SK-N-SH treated with all-trans-retinoic acid at 6 μM for 48 hours (cell line): ENCODE measurements around the gene PARD3B.

ENCODE experiments used
- ATAC-seq: fragments of 200-7000 bp; cut with Tn5 transposase; 3 replicates; pipeline ENCODE4 v1.9.1; 2020; ENCODE audit warnings: mild to moderate bottlenecking, moderate library complexity
- ARNTL ChIP-seq: fragments of 450-650 bp; formaldehyde crosslinking; IDR thresholded peaks from 2 replicates; pipeline ENCODE4 v1.5.0; 2020; ENCODE audit warnings: low read depth, mild to moderate bottlenecking, moderate library complexity, borderline replicate concordance
- CREB5 ChIP-seq: fragments of 250-450 bp; sonication (Bioruptor Pico); IDR thresholded peaks from 2 replicates; pipeline ENCODE4 v1.5.1; 2020; ENCODE audit warnings: low read depth, mild to moderate bottlenecking, moderate library complexity
- CSDC2 ChIP-seq: fragments of 250-450 bp; sonication (Bioruptor Pico); IDR thresholded peaks from 2 replicates; pipeline ENCODE4 v1.5.0; 2020; ENCODE audit warnings: mild to moderate bottlenecking, moderate library complexity
- CSRNP3 ChIP-seq: fragments of 250-450 bp; sonication (Bioruptor Pico); IDR thresholded peaks from 2 replicates; pipeline ENCODE4 v1.5.1; 2021; ENCODE audit warnings: mild to moderate bottlenecking, moderate library complexity
- ESRRG ChIP-seq: fragments of 250-450 bp; sonication (Bioruptor Pico); IDR thresholded peaks from 2 replicates; pipeline ENCODE4 v1.6.1; 2021; ENCODE audit warnings: mild to moderate bottlenecking
- GLIS3 ChIP-seq: fragments of 250-450 bp; sonication (Bioruptor Pico); IDR thresholded peaks from 2 replicates; pipeline ENCODE4 v1.5.0; 2020; ENCODE audit warnings: mild to moderate bottlenecking, moderate library complexity
- ISL1 ChIP-seq: fragments of 250-450 bp; sonication (Bioruptor Pico); IDR thresholded peaks from 2 replicates; pipeline ENCODE4 v2.1.2; 2022; ENCODE audit warnings: mild to moderate bottlenecking, moderate library complexity
- OSR1 ChIP-seq: fragments of 250-450 bp; sonication (Bioruptor Pico); IDR thresholded peaks from 2 replicates; pipeline ENCODE4 v1.8.0; 2022; ENCODE audit warnings: moderate library complexity, mild to moderate bottlenecking, inconsistent platforms
- PATZ1 ChIP-seq: fragments of 250-450 bp; sonication (Bioruptor Pico); IDR thresholded peaks from 2 replicates; pipeline ENCODE4 v1.8.0; 2020; ENCODE audit warnings: mild to moderate bottlenecking, moderate library complexity, borderline replicate concordance
- POU6F1 ChIP-seq: fragments of 250-450 bp; sonication (Bioruptor Pico); IDR thresholded peaks from 2 replicates; pipeline ENCODE4 v1.8.0; 2021; ENCODE audit warnings: low read depth, mild to moderate bottlenecking, moderate library complexity, borderline replicate concordance
- RARB ChIP-seq: fragments of 250-450 bp; sonication (Bioruptor Pico); IDR thresholded peaks from 2 replicates; pipeline ENCODE4 v1.8.0; 2021; ENCODE audit warnings: mild to moderate bottlenecking, moderate library complexity
- SNAI2 ChIP-seq: fragments of 250-450 bp; sonication (Bioruptor Pico); IDR thresholded peaks from 2 replicates; pipeline ENCODE4 v1.5.0; 2020; ENCODE audit warnings: mild to moderate bottlenecking, moderate library complexity
- TCF4 ChIP-seq: fragments of 250-450 bp; sonication (Bioruptor Pico); IDR thresholded peaks from 2 replicates; pipeline ENCODE4 v1.8.0; 2021; ENCODE audit warnings: mild to moderate bottlenecking, moderate library complexity, borderline replicate concordance
- TOX ChIP-seq: fragments of 250-450 bp; sonication (Bioruptor Pico); IDR thresholded peaks from 2 replicates; pipeline ENCODE4 v1.8.0; 2021; ENCODE audit warnings: mild to moderate bottlenecking, moderate library complexity, borderline replicate concordance
- TSHZ2 ChIP-seq: fragments of 250-450 bp; sonication (Bioruptor Pico); IDR thresholded peaks from 2 replicates; pipeline ENCODE4 v1.5.0; 2020; ENCODE audit warnings: mild to moderate bottlenecking, moderate library complexity
- ZC3H10 ChIP-seq: fragments of 250-450 bp; sonication (Bioruptor Pico); IDR thresholded peaks from 2 replicates; pipeline ENCODE4 v1.5.1; 2021; ENCODE audit warnings: mild to moderate bottlenecking, moderate library complexity
- ZFP3 ChIP-seq: fragments of 250-450 bp; sonication (Bioruptor Pico); IDR thresholded peaks from 2 replicates; pipeline ENCODE4 v1.5.0; 2020; ENCODE audit warnings: mild to moderate bottlenecking, moderate library complexity
- ZFP30 ChIP-seq: fragments of 450-650 bp; formaldehyde crosslinking; IDR thresholded peaks from 2 replicates; pipeline ENCODE4 v1.5.0; 2022; ENCODE audit warnings: mild to moderate bottlenecking, moderate library complexity
- ZNF565 ChIP-seq: fragments of 450-650 bp; formaldehyde crosslinking; conservative IDR thresholded peaks from 2 replicates; pipeline ENCODE4 v1.5.0; 2020; ENCODE audit warnings: low read depth, mild to moderate bottlenecking, moderate library complexity
- ZNF70 ChIP-seq: fragments of 450-650 bp; formaldehyde crosslinking; IDR thresholded peaks from 2 replicates; pipeline ENCODE4 v1.5.0; 2020; ENCODE audit warnings: mild to moderate bottlenecking, moderate library complexity
- ZNF8 ChIP-seq: fragments of 450-650 bp; formaldehyde crosslinking; IDR thresholded peaks from 2 replicates; pipeline ENCODE4 v1.5.0; 2020; ENCODE audit warnings: mild to moderate bottlenecking, moderate library complexity

The PARD3B gene

GRCh38 chr2:204790076-204790475 lies 244.8 kb downstream of the PARD3B start:
- TF ChIP-seq RARB (CRISPR knock-in tag): no peak
- no peak for TF ChIP-seq POU6F1
- no peak for TF ChIP-seq PATZ1 (CRISPR knock-in tag)
- no peak for TF ChIP-seq ESRRG (CRISPR knock-in tag)
- TF ChIP-seq ZNF565 (CRISPR knock-in tag): no peak
- TF ChIP-seq ZNF70: no peak
- TF ChIP-seq TCF4: no peak
- ATAC-seq: no peak

GRCh38 chr2:204791230-204791629 lies 246.0 kb downstream of the PARD3B start:
- no peak for ATAC-seq
- TF ChIP-seq GLIS3 (CRISPR knock-in tag) (no peak), RARB (CRISPR knock-in tag) (no peak), TOX (CRISPR knock-in tag) (no peak), ISL1 (CRISPR knock-in tag) (no peak), TCF4 (no peak), CREB5 (CRISPR knock-in tag) (no peak), ZNF70 (no peak), OSR1 (CRISPR knock-in tag) (no peak), CSDC2 (CRISPR knock-in tag) (no peak), ZNF8 (no peak), CSRNP3 (CRISPR knock-in tag) (no peak), TSHZ2 (CRISPR knock-in tag) (no peak), ZFP30 (no peak), ARNTL (CRISPR knock-in tag) (no peak), ZC3H10 (CRISPR knock-in tag) (no peak), ZFP3 (CRISPR knock-in tag) (no peak), ZNF565 (CRISPR knock-in tag) (no peak), POU6F1 (no peak), SNAI2 (CRISPR knock-in tag) (no peak)

GRCh38 chr2:204794624-204795023 lies 249.3 kb downstream of the PARD3B start:
- no peak for ATAC-seq
- TF ChIP-seq ZNF565 (CRISPR knock-in tag) (no peak), ZNF8 (no peak), RARB (CRISPR knock-in tag) (no peak), POU6F1 (no peak), ARNTL (CRISPR knock-in tag) (no peak), SNAI2 (CRISPR knock-in tag) (no peak), TOX (CRISPR knock-in tag) (no peak), ESRRG (CRISPR knock-in tag) (no peak), TSHZ2 (CRISPR knock-in tag) (no peak), ZFP30 (no peak)
